H1 (cell line): ENCODE results near the gene C21orf91. TPM values are rescaled to one million over a fixed set of nuclear protein-coding genes. Genes with fewer than 3 reads are reported as not detected.

Experiments used
- BCL11A ChIP-seq, 2 experiments: IDR thresholded peaks; one replicate each; pipeline ENCODE4 v1.6.1; 2011; ENCODE audit warnings: low read depth in 2 of 2, low read length in 2 of 2, mild to moderate bottlenecking in 2 of 2
- BRCA1 ChIP-seq: IDR thresholded peaks from 2 replicates; pipeline ENCODE4 v1.6.1; 2012; ENCODE audit warnings: low read depth, low read length, improper control_type of control experiment
- CBX5 ChIP-seq: fragments of 300-800, 300-1000 bp; sonication (generic); IDR thresholded peaks from 2 replicates; pipeline ENCODE4 v1.7.1; 2016; ENCODE audit warnings: antibody characterized with exemption, low read length, low read depth
- CREB1 ChIP-seq: IDR thresholded peaks from 2 replicates; pipeline ENCODE4 v1.6.1; 2012; ENCODE audit warnings: inconsistent platforms
- E2F6 ChIP-seq: IDR thresholded peaks from 2 replicates; pipeline ENCODE4 v1.6.1; 2012; ENCODE audit warnings: inconsistent platforms
- EP300 ChIP-seq, 2 experiments: IDR thresholded peaks; 1 replicate in 1 of 2; 2 replicates in 1 of 2; pipeline ENCODE4 v1.6.1; 2011 to 2012; ENCODE audit warnings: low read depth in 2 of 2, low read length in 2 of 2, mild to moderate bottlenecking in 2 of 2, borderline replicate concordance in 1 of 2, inconsistent platforms in 1 of 2, moderate library complexity in 1 of 2
- GABPA ChIP-seq: IDR thresholded peaks from 2 replicates; pipeline ENCODE4 v1.6.1; 2011; ENCODE audit warnings: mild to moderate bottlenecking, low read length, moderate library complexity, borderline replicate concordance; ENCODE audit not compliant: insufficient read depth
- KDM5A ChIP-seq: fragments of 200-600 bp; IDR thresholded peaks from 2 replicates; pipeline ENCODE4 v1.7.1; 2012; ENCODE audit warnings: mild to moderate bottlenecking, low read length, inconsistent platforms, mixed read lengths
- RAD21 ChIP-seq, 2 experiments: IDR thresholded peaks in 1 of 2; conservative IDR thresholded peaks in 1 of 2; 2 replicates each; pipeline ENCODE4 v1.6.1; 2011; ENCODE audit warnings: low read depth in 2 of 2, low read length in 2 of 2, improper control_type of control experiment in 1 of 2, inconsistent platforms in 1 of 2, mild to moderate bottlenecking in 1 of 2, moderate library complexity in 1 of 2
- RNF2 ChIP-seq: fragments of 200-900, 300-1000 bp; sonication (generic); IDR thresholded peaks from 2 replicates; pipeline ENCODE4 v1.7.1; 2016; ENCODE audit warnings: borderline replicate concordance, low read depth, mild to moderate bottlenecking, antibody characterized with exemption, low read length; ENCODE audit not compliant: poor library complexity, severe bottlenecking; ENCODE audit errors: missing control alignments
- SRF ChIP-seq: IDR thresholded peaks from 2 replicates; pipeline ENCODE4 v1.6.1; 2011; ENCODE audit warnings: mild to moderate bottlenecking, low read depth, low read length, moderate library complexity
- TAF1 ChIP-seq: IDR thresholded peaks from 2 replicates; pipeline ENCODE4 v1.6.1; 2011; ENCODE audit warnings: mild to moderate bottlenecking, low read depth, low read length
- TBP ChIP-seq: IDR thresholded peaks from 2 replicates; pipeline ENCODE4 v1.6.1; 2011; ENCODE audit warnings: low read depth, low read length, improper control_type of control experiment
- TEAD4 ChIP-seq: IDR thresholded peaks from 2 replicates; pipeline ENCODE4 v1.6.1; 2012; ENCODE audit warnings: low read depth, low read length, inconsistent platforms, mixed read lengths
- ZNF274 ChIP-seq: IDR thresholded peaks from 2 replicates; pipeline ENCODE4 v1.7.0; 2012; ENCODE audit warnings: low read length, borderline replicate concordance; ENCODE audit errors: extremely low read depth
- polyA plus RNA-seq, 7 experiments: library from polyadenylated mRNA; depleted of rRNA in 3 of 7; stranded (reverse) in 5 of 7; unstranded in 2 of 7; fragments of >200 nt in 5 of 7; fragments of 200-250 nt in 2 of 7; gene quantifications; 1 replicate in 5 of 7; 2 replicates in 1 of 7; 4 replicates in 1 of 7; pipeline versions ENCODE4 v1.2.1 to v1.2.3, GENCODE V29; 2011 to 2013; ENCODE audit warnings: missing spikeins in 2 of 7, mixed read lengths in 2 of 7
- total RNA-seq: library from RNA; stranded (reverse); fragmentation: NEBNext Ultra II Directional; extraction: Animal tissue kit (Norgen Biotek cat#: 25700); gene quantifications from 2 replicates; pipeline ENCODE4 v1.2.1, GENCODE V29; 2021

Gene C21orf91
- total and polyA plus RNA-seq, 2 of the 8 experiments (the other 6 are each of a cell fraction or from before 2014, with no cell fraction given) = 4.9 to 33.6 TPM

GRCh38 chr21:17819114-17819876 lies at the start of gene C21orf91 (continued):
- TF ChIP-seq ZNF274 (no peak), RAD21 (IDR thresholded peaks at IDR 0.05 in 1 of 2, conservative IDR thresholded peaks at IDR 0.05 in 1 of 2; ENCODE audit: low read depth in 2 of 2, low read length in 2 of 2) (no peak), TEAD4 (no peak), BRCA1 (no peak), TBP (peak; percentile 87; the same call in 1 of the 2 replicates), EP300 (IDR thresholded peaks at IDR 0.05; ENCODE audit: borderline replicate concordance in 1 of 2, low read depth in 2 of 2, low read length in 2 of 2) (peak in 1 of 2 experiments; percentile 94; a peak in 2 of 3 replicates), BCL11A (IDR thresholded peaks at IDR 0.05; ENCODE audit: low read depth in 2 of 2, low read length in 2 of 2) (no peak), E2F6 (no peak), TAF1 (peak; percentile 99), KDM5A (no peak), CREB1 (no peak; the same call in 1 of the 2 replicates), CBX5 (no peak), GABPA (peak; percentile 73; the same call in 1 of the 2 replicates), SRF (no peak), RNF2 (no peak)
